OCI-LY7 (cell line): ENCODE data around the gene SNIP1.

Source experiments
- CTCF ChIP-seq: fragments of 200-600 bp; sonication (generic); conservative IDR thresholded peaks from 2 replicates; pipeline ENCODE4 v1.5.1; 2014; ENCODE audit warnings: mild to moderate bottlenecking, antibody characterized with exemption, low read length, moderate library complexity, mixed read lengths
- EZH2phosphoT487 ChIP-seq: fragments of 200-600 bp; sonication (generic); IDR thresholded peaks from 2 replicates; pipeline ENCODE4 v1.6.1; 2018; ENCODE audit warnings: low read depth, borderline replicate concordance, mild to moderate bottlenecking, mixed run types, antibody characterized with exemption, low read length, moderate library complexity, mixed read lengths

DNA sequence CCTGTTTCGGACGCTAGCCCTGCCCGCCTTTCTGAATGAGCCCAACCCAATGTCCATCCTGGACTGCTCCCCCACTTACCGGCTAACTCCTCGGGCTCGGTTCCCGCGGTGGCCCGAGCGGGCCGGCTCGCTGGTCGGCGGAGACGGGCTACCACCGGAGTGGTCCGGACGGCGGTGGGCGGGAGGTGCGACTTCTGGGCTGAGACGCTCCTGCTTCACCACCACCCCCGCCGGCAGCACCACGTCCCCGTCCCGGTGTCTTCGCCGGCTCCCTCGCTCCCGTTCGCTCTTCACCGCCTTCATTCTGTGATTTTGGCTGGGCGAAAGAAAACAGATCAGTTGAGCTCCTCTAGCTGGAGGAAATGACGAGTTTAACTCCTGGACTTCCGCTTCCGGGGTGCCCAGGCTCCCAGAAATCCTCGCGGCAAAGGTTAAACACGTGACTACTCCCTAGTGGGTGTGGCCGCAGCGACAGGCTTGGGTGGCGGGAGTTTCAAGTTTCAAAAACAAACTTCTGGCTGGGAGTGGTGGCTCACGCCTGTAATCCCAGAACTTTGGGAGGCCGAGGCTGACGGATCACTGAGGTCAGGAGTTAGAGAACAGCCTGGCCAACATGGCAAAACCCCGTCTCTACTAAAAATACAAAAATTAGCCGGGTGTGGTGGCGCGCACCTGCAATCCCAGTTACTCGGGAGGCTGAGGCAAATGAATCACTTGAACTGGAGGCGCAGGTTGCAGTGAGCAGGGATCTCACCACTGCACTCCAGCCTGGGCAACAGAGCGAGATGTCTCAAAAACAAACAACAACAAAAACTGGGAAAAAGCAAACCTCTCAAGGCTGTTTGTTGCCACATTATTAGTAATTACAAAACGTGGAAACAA, at the start of gene SNIP1:
- TF ChIP-seq CTCF, result no peak
- TF ChIP-seq EZH2phosphoT487, result no peak
